ENCODE measurements around the gene FBXO5. TPM values are rescaled to one million over a fixed set of nuclear protein-coding genes. Genes with fewer than 3 reads are reported as not detected.

Gene FBXO5
- total and polyA plus RNA-seq, 7 donors: 0.76 to 1.9 (median 1.3) TPM

DNA sequence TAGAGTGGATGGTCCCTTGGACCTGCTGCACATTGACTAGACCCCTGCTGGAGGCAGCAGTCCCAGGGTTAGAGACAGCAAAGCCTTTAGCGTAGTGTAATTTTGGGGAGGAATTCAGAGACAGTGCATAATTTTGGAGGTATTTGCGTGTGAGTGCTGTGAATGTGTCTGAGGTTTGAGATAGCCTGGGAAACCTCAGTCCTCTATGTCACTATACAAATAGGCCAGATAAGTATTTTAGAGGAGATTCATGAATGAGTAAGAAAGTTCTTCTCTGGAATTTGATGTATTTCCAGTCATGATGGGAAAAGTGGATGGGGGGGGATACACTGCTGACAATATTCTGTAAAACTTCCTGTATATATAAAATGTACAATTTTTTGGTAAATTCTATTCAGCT, 45.4 kb upstream of the FBXO5 start:
- ATAC-seq (no peak), DNase-seq (no peak)
- TF ChIP-seq, protein P1, sequence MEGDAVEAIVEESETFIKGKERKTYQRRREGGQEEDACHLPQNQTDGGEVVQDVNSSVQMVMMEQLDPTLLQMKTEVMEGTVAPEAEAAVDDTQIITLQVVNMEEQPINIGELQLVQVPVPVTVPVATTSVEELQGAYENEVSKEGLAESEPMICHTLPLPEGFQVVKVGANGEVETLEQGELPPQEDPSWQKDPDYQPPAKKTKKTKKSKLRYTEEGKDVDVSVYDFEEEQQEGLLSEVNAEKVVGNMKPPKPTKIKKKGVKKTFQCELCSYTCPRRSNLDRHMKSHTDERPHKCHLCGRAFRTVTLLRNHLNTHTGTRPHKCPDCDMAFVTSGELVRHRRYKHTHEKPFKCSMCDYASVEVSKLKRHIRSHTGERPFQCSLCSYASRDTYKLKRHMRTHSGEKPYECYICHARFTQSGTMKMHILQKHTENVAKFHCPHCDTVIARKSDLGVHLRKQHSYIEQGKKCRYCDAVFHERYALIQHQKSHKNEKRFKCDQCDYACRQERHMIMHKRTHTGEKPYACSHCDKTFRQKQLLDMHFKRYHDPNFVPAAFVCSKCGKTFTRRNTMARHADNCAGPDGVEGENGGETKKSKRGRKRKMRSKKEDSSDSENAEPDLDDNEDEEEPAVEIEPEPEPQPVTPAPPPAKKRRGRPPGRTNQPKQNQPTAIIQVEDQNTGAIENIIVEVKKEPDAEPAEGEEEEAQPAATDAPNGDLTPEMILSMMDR (IDR thresholded peaks at IDR 0.05): no peak
- Histone ChIP-seq H3K4me3 (no peak overlapping the region), H3K36me3 (ENCODE audit: insufficient read depth in 1 of 2, low read depth in 1 of 2) (no peaks in the 10 kb centered on the region), H3K27ac (no peak overlapping the region), H3K4me1 (no peaks in the 10 kb centered on the region), H3K9me3 (no peaks in the 10 kb centered on the region), H3K27me3 (ENCODE audit: insufficient read depth in 3 of 3, low read length in 2 of 3) (no peaks in the 10 kb centered on the region)
- 87 to 93% (median 91%) methylated on average over 2 of the region's 2 CpGs for WGBS, 3 donors
- intact Hi-C loops (cut with DNase I): loop anchor here in 1 of 2 donors (5.0 kb wide), 1 partner anchor 166 kb away; no protein-coding TSS in a partner anchor

- no peaks in the 10 kb centered on the region for H3K36me3 ChIP-seq (ENCODE audit: insufficient read depth in 1 of 2, low read depth in 1 of 2)
- no peak overlapping the region for H3K4me3 ChIP-seq
- no peak overlapping the region for H3K27ac ChIP-seq
- H3K9me3 ChIP-seq: no peaks in the 10 kb centered on the region
- intact Hi-C loops (cut with DNase I): loop anchor here in 1 of 2 donors (5.0 kb wide), 1 partner anchor 165 kb away; no protein-coding TSS in a partner anchor
- WGBS, 3 donors: 73 to 85% (median 80%) methylated on average over 4 of the region's 4 CpGs
- no peak for DNase-seq
- ATAC-seq: no peak
- H3K27me3 ChIP-seq (ENCODE audit: insufficient read depth in 3 of 3, low read length in 2 of 3): no peaks in the 10 kb centered on the region
- H3K4me1 ChIP-seq: no peaks in the 10 kb centered on the region
- TF ChIP-seq, protein P1 (IDR thresholded peaks at IDR 0.05): no peak
Measured at GRCh38 chr6:153027480-153027879, 44.6 kb upstream of the FBXO5 start.

DNA sequence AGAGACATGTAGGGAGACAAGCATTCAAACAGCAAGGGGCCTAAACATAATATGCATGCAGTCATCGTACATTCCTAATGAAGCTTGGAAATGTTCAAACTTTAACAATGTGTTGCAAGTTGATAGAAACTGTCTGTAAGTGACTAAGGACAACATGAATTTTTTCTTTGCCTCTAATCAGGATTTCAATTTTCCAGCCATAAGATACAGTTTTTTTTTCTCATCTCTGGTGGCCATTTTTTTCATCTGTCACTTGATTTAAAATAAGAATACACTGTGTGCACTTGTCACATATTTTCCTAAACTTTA, 41.8 kb upstream of the FBXO5 start:
- TF ChIP-seq, protein P1 (IDR thresholded peaks at IDR 0.05): no peak
- 7 to 11% (median 9%) methylated on average over 1 of the region's 1 CpG for WGBS, 3 donors
- no peaks in the 10 kb centered on the region for H3K27me3 ChIP-seq (ENCODE audit: insufficient read depth in 3 of 3, low read length in 2 of 3)

GRCh38 chr6:153023977-153024708, 41.3 kb upstream of the FBXO5 start:
- H3K4me1 ChIP-seq: no peaks in the 10 kb centered on the region
- no peak overlapping the region for H3K4me3 ChIP-seq
- WGBS, 3 donors: 43 to 46% (median 45%) methylated on average over 6 of the region's 6 CpGs
- no peak overlapping the region for H3K27ac ChIP-seq
- H3K36me3 ChIP-seq (ENCODE audit: insufficient read depth in 1 of 2, low read depth in 1 of 2): no peaks in the 10 kb centered on the region
- no peaks in the 10 kb centered on the region for H3K9me3 ChIP-seq
- H3K27me3 ChIP-seq (ENCODE audit: insufficient read depth in 3 of 3, low read length in 2 of 3): no peaks in the 10 kb centered on the region
- DNase-seq (no peak), ATAC-seq (peak; percentile 64 to 91 (median 76))
- TF ChIP-seq, protein P1 (IDR thresholded peaks at IDR 0.05): peak; percentile 80
- intact Hi-C loops (cut with DNase I): loop anchor here in 1 of 2 donors (1.0 kb wide), 1 partner anchor 160 kb away; no protein-coding TSS in a partner anchor

More for the DNA sequence above, 41.8 kb upstream of the FBXO5 start:
- Histone ChIP-seq H3K4me1 (no peaks in the 10 kb centered on the region), H3K9me3 (no peaks in the 10 kb centered on the region), H3K4me3 (no peak overlapping the region), H3K36me3 (ENCODE audit: insufficient read depth in 1 of 2, low read depth in 1 of 2) (no peaks in the 10 kb centered on the region), H3K27ac (no peak overlapping the region)
- no peak for ATAC-seq
- intact Hi-C loops (cut with DNase I): loop anchor here (1.0 to 5.0 kb wide), 2 partner anchors 160 to 162 kb away; no protein-coding TSS in a partner anchor
- DNase-seq: no peak

All from psoas muscle (tissue), 8 donors.